ENCODE results near the gene CLDN2. TPM values are rescaled to one million over a fixed set of nuclear protein-coding genes. Genes with fewer than 3 reads are reported as not detected.

The CLDN2 gene
- total and polyA plus RNA-seq, 12 donors: 0.06 to 10.0 (median 1.7) TPM

GRCh38 chrX:106901341-106901740 lies 18.9 kb upstream of the CLDN2 start:
- peaks cover 0 to 3% of the 10 kb centered on the region in 2 donors for H3K4me1 ChIP-seq (replicated peaks in 1 of 2)
- 70 to 83% (median 76%) methylated on average over 2 to 3 of the region's 3 CpGs for WGBS, 4 donors
- no peak overlapping the region for H3K4me3 ChIP-seq
- DNase-seq: no peak
- intact Hi-C loops (cut with DNase I): no loop called here
- H3K27ac ChIP-seq: no peak overlapping the region
- TF ChIP-seq POLR2A (IDR thresholded peaks at IDR 0.05) (no peak), CTCF (IDR thresholded peaks at IDR 0.05) (no peak)
- no peaks in the 10 kb centered on the region for H3K27me3 ChIP-seq
- H3K9me3 ChIP-seq (replicated peaks in 1 of 3): no peaks in the 10 kb centered on the region
- no peaks in the 10 kb centered on the region for H3K36me3 ChIP-seq (replicated peaks in 1 of 2)

GRCh38 chrX:106901781-106902219 lies 18.4 kb upstream of the CLDN2 start:
- no peaks in the 10 kb centered on the region for H3K36me3 ChIP-seq (replicated peaks in 1 of 2)
- 65 to 100% (median 79%) methylated on average over 1 to 4 of the region's 4 CpGs for WGBS, 4 donors
- no peaks in the 10 kb centered on the region for H3K9me3 ChIP-seq (replicated peaks in 1 of 3)
- intact Hi-C loops (cut with DNase I): no loop called here
- H3K4me1 ChIP-seq (replicated peaks in 1 of 2): peaks cover 0 to 3% of the 10 kb centered on the region in 2 donors
- H3K27ac ChIP-seq: no peak overlapping the region
- H3K4me3 ChIP-seq: no peak overlapping the region
- TF ChIP-seq POLR2A (IDR thresholded peaks at IDR 0.05) (no peak), CTCF (IDR thresholded peaks at IDR 0.05) (no peak)
- no peaks in the 10 kb centered on the region for H3K27me3 ChIP-seq
- DNase-seq: no peak

- Histone ChIP-seq H3K9me3 (replicated peaks in 1 of 3) (no peaks in the 10 kb centered on the region), H3K4me1 (replicated peaks in 1 of 2) (peaks cover 0 to 3% of the 10 kb centered on the region in 2 donors), H3K27me3 (no peaks in the 10 kb centered on the region), H3K4me3 (no peak overlapping the region), H3K27ac (no peak overlapping the region), H3K36me3 (replicated peaks in 1 of 2) (no peaks in the 10 kb centered on the region)
- WGBS, 4 donors: 73 to 94% (median 81%) methylated on average over 2 of the region's 2 CpGs; no CpG with 5 or more reads in 1 of the 4 donors
- DNase-seq: no peak
- intact Hi-C loops (cut with DNase I): no loop called here
- TF ChIP-seq POLR2A (IDR thresholded peaks at IDR 0.05): no peak
- no peak for TF ChIP-seq CTCF (IDR thresholded peaks at IDR 0.05)
These were observed 17.5 kb upstream of the CLDN2 start for GRCh38 chrX:106902684-106903083.

GRCh38 chrX:106903291-106903824 lies 16.8 kb upstream of the CLDN2 start, which contains the start of gene RIPPLY1:
RIPPLY1 (minus strand) TSS chrX:106903341; CDS start chrX:106903287, 54 bp downstream.
- Histone ChIP-seq H3K9me3 (replicated peaks in 1 of 3) (no peaks in the 10 kb centered on the region), H3K27me3 (no peaks in the 10 kb centered on the region), H3K27ac (no peak within 1 kb of the TSS), H3K36me3 (replicated peaks in 1 of 2) (no peaks in the 10 kb centered on the region), H3K4me1 (replicated peaks in 1 of 2) (peaks cover 0 to 3% of the 10 kb centered on the region in 2 donors), H3K4me3 (no peak within 1 kb of the TSS)
- TF ChIP-seq CTCF (IDR thresholded peaks at IDR 0.05): no peak
- no peak for TF ChIP-seq POLR2A (IDR thresholded peaks at IDR 0.05)
- whole genome bisulfite sequencing, 4 donors: 67 to 94% (median 86%) methylated on average over 1 of the region's 1 CpG
- DNase-seq: no peak
- intact Hi-C loops (cut with DNase I): no loop called here

Data from adrenal gland (tissue), 12 donors.